B cell (primary cell): ENCODE data around the gene RASGEF1B. TPM values are rescaled to one million over a fixed set of nuclear protein-coding genes. Genes with fewer than 3 reads are reported as not detected.

Experiments used
- ATAC-seq: fragments of 200-7000 bp; cut with Tn5 transposase; one replicate; pipeline ENCODE4 v1.10.0; 2021; ENCODE audit warnings: low read depth, mild to moderate bottlenecking, moderate number of reproducible peaks, moderate library complexity
- CTCF ChIA-PET: fragments of 350-600 bp; sonication (Branson Sonifier 250); formaldehyde crosslinking; loops from one replicate; lab custom pipeline; 2021; ENCODE audit warnings: antibody characterized with exemption, inconsistent platforms; lab: Charles Lee
- POLR2A ChIA-PET: fragments of 350-600 bp; sonication (Branson Sonifier 250); formaldehyde crosslinking; loops from one replicate; lab custom pipeline; 2021; ENCODE audit warnings: antibody characterized with exemption; lab: Charles Lee
- DNase-seq: peaks from one replicate; pipeline ENCODE4 v3.0.0; 2013
- H2AFZ ChIP-seq: 2 replicates; pipeline ENCODE4 v1.6.1; 2012; ENCODE audit warnings: mild to moderate bottlenecking, low read depth, low read length; ENCODE audit not compliant: insufficient read depth, poor library complexity, severe bottlenecking
- H3K27ac ChIP-seq, 2 donors: 1 replicate in 1 of 2; 2 replicates in 1 of 2; pipeline ENCODE4 v1.5.1; 2012 to 2013; ENCODE audit warnings: low read length in 2 of 2, mild to moderate bottlenecking in 2 of 2, moderate library complexity in 1 of 2
- H3K27me3 ChIP-seq, 4 experiments: fragments of 200-600 bp in 1 of 4; sonication (generic) in 1 of 4; replicated peaks in 1 of 4; 1 replicate in 2 of 4; 2 replicates in 2 of 4; pipeline versions ENCODE4 v1.6.1 to v1.7.0; 2013 to 2016; ENCODE audit warnings: low read length in 3 of 4, mild to moderate bottlenecking in 2 of 4, mixed read lengths in 1 of 4, moderate library complexity in 1 of 4; ENCODE audit not compliant: insufficient read depth in 4 of 4, control insufficient read depth in 3 of 4; ENCODE audit errors: control extremely low read depth in 1 of 4
- H3K36me3 ChIP-seq, 2 experiments: replicated peaks in 1 of 2; 1 replicate in 1 of 2; 2 replicates in 1 of 2; pipeline versions ENCODE4 v1.6.1 to v1.7.1; 2013; ENCODE audit warnings: low read length in 1 of 2; ENCODE audit not compliant: insufficient read depth in 2 of 2, control insufficient read depth in 1 of 2; ENCODE audit errors: control extremely low read depth in 1 of 2, extremely low read depth in 1 of 2
- H3K4me1 ChIP-seq, 2 donors: fragments of 200-600 bp in 1 of 2; sonication (generic) in 1 of 2; 1 replicate in 1 of 2; 2 replicates in 1 of 2; pipeline versions ENCODE4 v1.5.1 to v1.6.1; 2013 to 2017; ENCODE audit warnings: low read length in 2 of 2; ENCODE audit not compliant: control insufficient read depth in 2 of 2, insufficient read depth in 2 of 2
- H3K4me2 ChIP-seq: replicated peaks from 2 replicates; pipeline ENCODE3; 2012; ENCODE audit warnings: mild to moderate bottlenecking, low read depth, low read length; ENCODE audit not compliant: poor library complexity, severe bottlenecking
- H3K4me3 ChIP-seq, 5 experiments: fragments of 200-600 bp in 1 of 5; sonication (generic) in 1 of 5; 1 replicate in 3 of 5; 2 replicates in 2 of 5; pipeline versions ENCODE4 v1.5.1 to v1.7.0; 2011 to 2016; ENCODE audit warnings: low read length in 4 of 5, mild to moderate bottlenecking in 4 of 5, low read depth in 2 of 5, control low read depth in 1 of 5, moderate library complexity in 1 of 5; ENCODE audit not compliant: insufficient read depth in 1 of 5; ENCODE audit errors: control extremely low read depth in 1 of 5, extremely low read depth in 1 of 5
- H3K79me2 ChIP-seq: fragments of 200-600 bp; sonication (generic); one replicate; pipeline ENCODE4 v1.6.0; 2016; ENCODE audit warnings: low read length; ENCODE audit not compliant: control insufficient read depth, insufficient read depth
- H3K9ac ChIP-seq: fragments of 200-600 bp; sonication (generic); 2 replicates; pipeline ENCODE4 v1.6.1; 2017; ENCODE audit warnings: mild to moderate bottlenecking, low read length, moderate library complexity
- H3K9me3 ChIP-seq, 3 donors: one replicate each; pipeline versions ENCODE4 v1.6.1 to v1.7.1; 2013; ENCODE audit warnings: low read length in 2 of 3; ENCODE audit not compliant: control insufficient read depth in 2 of 3, insufficient read depth in 1 of 3; ENCODE audit errors: control extremely low read depth in 1 of 3
- H4K20me1 ChIP-seq: 2 replicates; pipeline ENCODE4 v1.6.0; 2012; ENCODE audit warnings: mild to moderate bottlenecking, low read length; ENCODE audit not compliant: insufficient read depth, control insufficient read depth, poor library complexity, severe bottlenecking
- H3K27ac Mint-ChIP-seq: one replicate; pipeline ENCODE4 v1.8.0; 2021; ENCODE audit warnings: mixed read lengths
- H3K27me3 Mint-ChIP-seq: one replicate; pipeline ENCODE4 v1.8.0; 2021; ENCODE audit warnings: mixed read lengths
- H3K4me1 Mint-ChIP-seq: one replicate; pipeline ENCODE4 v1.8.0; 2021; ENCODE audit warnings: mixed read lengths
- H3K4me3 Mint-ChIP-seq: one replicate; pipeline ENCODE4 v1.8.0; 2021; ENCODE audit warnings: mixed read lengths
- H3K9me3 Mint-ChIP-seq: one replicate; pipeline ENCODE4 v1.8.0; 2022; ENCODE audit warnings: mixed read lengths; ENCODE audit not compliant: insufficient read depth
- EZH2 ChIP-seq: IDR thresholded peaks from 2 replicates; pipeline ENCODE4 v1.6.1; 2012; ENCODE audit warnings: borderline replicate concordance, low read depth, mild to moderate bottlenecking, moderate library complexity, low read length; ENCODE audit not compliant: insufficient read depth, poor library complexity, severe bottlenecking
- WGBS: methylation state at CpG from one replicate; pipeline ENCODE4 v1.1.5; 2013; ENCODE audit warnings: missing lambda C conversion rate; ENCODE audit not compliant: insufficient coverage; 5-methylcytosine and 5-hydroxymethylcytosine counted together
- intact Hi-C: fragments of 100-400 bp; cut with micrococcal nuclease; formaldehyde crosslinking; loops from one replicate; pipeline ENCODE4 v1.10.0; 2022
- polyA plus RNA-seq: library from polyadenylated mRNA; depleted of rRNA; stranded (reverse); fragments of >200 nt; gene quantifications from 2 replicates; pipeline ENCODE4 v1.2.3, GENCODE V29; 2012
- total RNA-seq, 2 donors: library from RNA; stranded (reverse); fragments of 120-200 nt in 1 of 2; gene quantifications; 1 replicate in 1 of 2; 2 replicates in 1 of 2; pipeline versions ENCODE4 v1.2.3 to v1.2.4, GENCODE V29; 2013 to 2022
- TF ChIP-seq, protein P1 (sequence below): fragments of 200-600 bp; IDR thresholded peaks from one replicate; pipeline ENCODE4 v1.8.0; 2022; ENCODE audit warnings: antibody characterized with exemption, mild to moderate bottlenecking

RASGEF1B gene
- total and polyA plus RNA-seq, 2 donors (not counting 1 experiment from before 2014, with no cell fraction given): 20.4 to 130 TPM

DNA sequence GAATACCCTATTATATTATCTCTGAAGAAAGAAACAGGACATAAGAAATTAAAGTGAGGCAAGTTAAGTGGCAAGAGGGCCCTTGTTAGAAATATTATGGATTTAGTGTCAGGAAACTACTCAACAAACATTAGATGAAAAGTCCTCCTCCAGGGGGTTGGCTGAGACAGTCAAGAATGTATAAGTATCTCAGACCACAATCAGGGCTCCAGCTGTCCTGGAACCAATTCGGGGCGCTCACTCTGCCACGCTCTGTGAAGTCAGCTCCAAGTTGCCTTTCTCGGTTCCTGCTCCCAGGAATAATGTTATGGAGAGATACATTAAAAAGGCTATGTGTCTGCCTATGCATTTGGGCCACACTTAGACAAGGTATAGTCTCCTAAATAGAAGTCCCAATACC is 73.3 kb downstream of the RASGEF1B start:
- no peaks in the 10 kb centered on the region for H3K4me1 ChIP-seq
- DNase-seq (no peak), ATAC-seq (no peak)
- Mint-ChIP-seq H3K4me3 (no peak overlapping the region), H3K9me3 (no peaks in the 10 kb centered on the region), H3K27me3 (no peaks in the 10 kb centered on the region), H3K4me1 (no peaks in the 10 kb centered on the region), H3K27ac (no peak overlapping the region)
- no peaks in the 10 kb centered on the region for H3K36me3 ChIP-seq
- no peaks in the 10 kb centered on the region for H3K79me2 ChIP-seq
- H3K27me3 ChIP-seq: no peaks in the 10 kb centered on the region
- POLR2A ChIA-PET: interaction anchor here (0.7 kb wide), 1 partner anchor 448 kb away, joined by 7 read pairs; no protein-coding TSS in a partner anchor
- H3K4me3 ChIP-seq: no peak overlapping the region
- 100% methylated on average over 1 of the region's 4 CpGs for WGBS
- H2AFZ ChIP-seq: no peak overlapping the region
- no peaks in the 10 kb centered on the region for H3K9me3 ChIP-seq
- no peak for TF ChIP-seq EZH2
- TF ChIP-seq, protein P1, sequence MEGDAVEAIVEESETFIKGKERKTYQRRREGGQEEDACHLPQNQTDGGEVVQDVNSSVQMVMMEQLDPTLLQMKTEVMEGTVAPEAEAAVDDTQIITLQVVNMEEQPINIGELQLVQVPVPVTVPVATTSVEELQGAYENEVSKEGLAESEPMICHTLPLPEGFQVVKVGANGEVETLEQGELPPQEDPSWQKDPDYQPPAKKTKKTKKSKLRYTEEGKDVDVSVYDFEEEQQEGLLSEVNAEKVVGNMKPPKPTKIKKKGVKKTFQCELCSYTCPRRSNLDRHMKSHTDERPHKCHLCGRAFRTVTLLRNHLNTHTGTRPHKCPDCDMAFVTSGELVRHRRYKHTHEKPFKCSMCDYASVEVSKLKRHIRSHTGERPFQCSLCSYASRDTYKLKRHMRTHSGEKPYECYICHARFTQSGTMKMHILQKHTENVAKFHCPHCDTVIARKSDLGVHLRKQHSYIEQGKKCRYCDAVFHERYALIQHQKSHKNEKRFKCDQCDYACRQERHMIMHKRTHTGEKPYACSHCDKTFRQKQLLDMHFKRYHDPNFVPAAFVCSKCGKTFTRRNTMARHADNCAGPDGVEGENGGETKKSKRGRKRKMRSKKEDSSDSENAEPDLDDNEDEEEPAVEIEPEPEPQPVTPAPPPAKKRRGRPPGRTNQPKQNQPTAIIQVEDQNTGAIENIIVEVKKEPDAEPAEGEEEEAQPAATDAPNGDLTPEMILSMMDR: no peak
- no peak overlapping the region for H3K4me2 ChIP-seq
- intact Hi-C loops: no loop called here
- H4K20me1 ChIP-seq: no peaks in the 10 kb centered on the region
- H3K27ac ChIP-seq: no peak overlapping the region
- H3K9ac ChIP-seq: no peak overlapping the region
- CTCF ChIA-PET: interaction anchor here (0.6 to 0.7 kb wide), 2 partner anchors 446 to 458 kb away, joined by 3 read pairs; no protein-coding TSS in a partner anchor

- Mint-ChIP-seq H3K27ac (no peak overlapping the region), H3K4me3 (no peak overlapping the region), H3K27me3 (no peaks in the 10 kb centered on the region), H3K4me1 (peaks cover 6% of the 10 kb centered on the region), H3K9me3 (no peaks in the 10 kb centered on the region)
- ATAC-seq (no peak), DNase-seq (no peak)
- H3K9ac ChIP-seq: no peak overlapping the region
- CTCF ChIA-PET: no interaction called here
- H3K4me3 ChIP-seq: no peak overlapping the region
- H2AFZ ChIP-seq: no peak overlapping the region
- H3K36me3 ChIP-seq: no peaks in the 10 kb centered on the region
- TF ChIP-seq EZH2: no peak
- TF ChIP-seq, protein P1: no peak
- no peak overlapping the region for H3K27ac ChIP-seq
- no peaks in the 10 kb centered on the region for H3K9me3 ChIP-seq
- H4K20me1 ChIP-seq: no peaks in the 10 kb centered on the region
- intact Hi-C loops: no loop called here
- no peak overlapping the region for H3K4me2 ChIP-seq
- H3K4me1 ChIP-seq: no peaks in the 10 kb centered on the region
- H3K79me2 ChIP-seq: no peaks in the 10 kb centered on the region
- no CpG with 5 or more reads among the region's 3 CpGs for WGBS
- H3K27me3 ChIP-seq: no peaks in the 10 kb centered on the region
- POLR2A ChIA-PET: interaction anchor here (0.7 kb wide), 1 partner anchor 448 kb away, joined by 7 read pairs; no protein-coding TSS in a partner anchor
These were observed 74.1 kb downstream of the RASGEF1B start for GRCh38 chr4:81397635-81398034.
